A549 treated with AZD9567 at 1 μM for 4 hours (cell line): ENCODE results near the gene TXN. TPM values are rescaled to one million over a fixed set of nuclear protein-coding genes. Genes with fewer than 3 reads are reported as not detected.

Experiments
- total RNA-seq: library from RNA; stranded (reverse); fragments of 200-300 nt; extraction: Qiagen RNA extraction; gene quantifications from 5 replicates; pipeline ENCODE4 v1.2.3, GENCODE V29; 2022; ENCODE audit not compliant: insufficient read depth

Gene TXN
- total RNA-seq = 1,218 to 1,830 TPM (median 1,289 TPM) in 5 replicates

GRCh38 chr9:110256380-110257096, at the start of gene TXN:
Gene TXN (minus strand): TSS chr9:110256507. CDS start chr9:110256435, 72 bp downstream.

GRCh38 chr9:110208031-110208430, 48.3 kb downstream of the TXN start, which contains the start of gene C9orf152:
Gene C9orf152 (minus strand): TSS chr9:110208159. CDS start chr9:110207579, 580 bp downstream.

Other genes with a start within 250 kb of the TXN start
- gene C9orf152, start 48.3 kb downstream of the TXN start, total RNA-seq = 0.08 to 0.16 TPM (median 0.15 TPM) in 4 of 5 replicates, not detected in the other
- not detected in 5 replicates for gene TXNDC8, start 81.4 kb upstream of the TXN start, total RNA-seq